MM.1S (cell line): Measurements from ENCODE around the gene APOO.

Source experiments
- DNase-seq: peaks from one replicate; pipeline ENCODE4 v3.0.0-alpha.2; 2015
- H2AFZ ChIP-seq: fragments of 300-600 bp; sonication (generic); 2 replicates; pipeline ENCODE4 v1.6.0; 2016; ENCODE audit warnings: antibody characterized with exemption, low read length
- H3F3A ChIP-seq: fragments of 300-600 bp; sonication (generic); 2 replicates; pipeline ENCODE4 v1.6.1; 2016; ENCODE audit warnings: mild to moderate bottlenecking, antibody characterized with exemption, low read length, moderate library complexity, mixed read lengths; ENCODE audit not compliant: insufficient read depth
- H3K27ac ChIP-seq: fragments of 300-600 bp; sonication (generic); 2 replicates; pipeline ENCODE4 v1.5.1; 2016; ENCODE audit warnings: mild to moderate bottlenecking, low read length
- H3K27me3 ChIP-seq: fragments of 300-600 bp; sonication (generic); replicated peaks from 2 replicates; pipeline ENCODE4 v1.6.0; 2016; ENCODE audit warnings: low read length; ENCODE audit not compliant: insufficient read depth
- H3K36me3 ChIP-seq: fragments of 300-600 bp; sonication (generic); replicated peaks from 2 replicates; pipeline ENCODE4 v1.6.1; 2016; ENCODE audit warnings: mild to moderate bottlenecking, low read length, mixed read lengths; ENCODE audit not compliant: insufficient read depth
- H3K4me1 ChIP-seq: fragments of 300-600 bp; sonication (generic); 2 replicates; pipeline ENCODE4 v1.6.1; 2016; ENCODE audit warnings: low read length, mixed read lengths
- H3K4me2 ChIP-seq: fragments of 300-600 bp; sonication (generic); 2 replicates; pipeline ENCODE4 v1.6.0; 2016; ENCODE audit warnings: low read depth, low read length
- H3K4me3 ChIP-seq: fragments of 300-600 bp; sonication (generic); 2 replicates; pipeline ENCODE4 v1.5.1; 2016; ENCODE audit warnings: low read length, mixed read lengths
- H3K79me2 ChIP-seq: fragments of 300-600 bp; sonication (generic); 2 replicates; pipeline ENCODE4 v1.6.1; 2016; ENCODE audit warnings: mixed run types, low read length, mixed read lengths
- H3K9ac ChIP-seq: fragments of 300-600 bp; sonication (generic); 2 replicates; pipeline ENCODE4 v1.6.1; 2016; ENCODE audit warnings: low read length, mixed read lengths
- H3K9me2 ChIP-seq: fragments of 300-600 bp; sonication (generic); replicated peaks from 2 replicates; pipeline ENCODE4 v1.6.1; 2016; ENCODE audit warnings: mild to moderate bottlenecking, low read length, mixed read lengths; ENCODE audit not compliant: insufficient read depth
- H3K9me3 ChIP-seq: fragments of 300-600 bp; sonication (generic); replicated peaks from 2 replicates; pipeline ENCODE4 v1.6.1; 2016; ENCODE audit warnings: mild to moderate bottlenecking, low read length, mixed read lengths; ENCODE audit not compliant: insufficient read depth
- H4K20me1 ChIP-seq: fragments of 300-600 bp; sonication (generic); 2 replicates; pipeline ENCODE4 v1.6.1; 2016; ENCODE audit warnings: mild to moderate bottlenecking, low read length, moderate library complexity, mixed read lengths; ENCODE audit not compliant: insufficient read depth
- EZH2 ChIP-seq: fragments of 300-600 bp; sonication (generic); optimal IDR thresholded peaks from 2 replicates; pipeline ENCODE3; 2017; ENCODE audit warnings: low read depth, mild to moderate bottlenecking, antibody characterized with exemption, low read length, mixed read lengths
- EZH2phosphoT487 ChIP-seq: fragments of 300-600 bp; sonication (generic); IDR thresholded peaks from 2 replicates; pipeline ENCODE4 v1.6.1; 2018; ENCODE audit warnings: antibody characterized with exemption, low read length
- TF ChIP-seq, protein P1 (sequence below): fragments of 300-600 bp; sonication (generic); IDR thresholded peaks from 2 replicates; pipeline ENCODE4 v1.5.1; 2016; ENCODE audit warnings: antibody characterized with exemption, low read length, mixed read lengths

The APOO gene

DNA sequence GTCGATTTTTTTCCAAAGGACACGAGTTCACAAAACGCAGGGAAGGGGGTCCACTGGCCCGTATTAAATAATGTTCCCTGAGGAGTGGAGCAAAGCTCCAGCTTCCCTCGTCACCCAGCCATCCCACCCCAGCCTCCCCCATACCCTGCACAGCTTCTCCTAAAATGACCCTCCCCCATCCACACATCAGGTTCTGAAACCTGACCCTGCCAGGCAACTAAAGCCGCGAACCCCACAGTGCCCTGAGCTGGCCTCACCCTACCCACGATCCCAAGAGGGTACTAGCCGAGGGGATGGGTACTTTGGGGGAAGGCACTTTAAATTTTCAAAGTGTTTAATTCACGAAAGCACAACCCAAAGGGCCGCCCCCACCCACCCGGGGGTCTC, 634 bp downstream of the APOO start:
- H3K79me2 ChIP-seq, result peaks cover 12% of the 10 kb centered on the region
- H3K9ac ChIP-seq, result peak overlapping the region; percentile 94
- no peaks in the 10 kb centered on the region for H4K20me1 ChIP-seq
- peak overlapping the region; percentile 95 for H3K27ac ChIP-seq
- H3K4me3 ChIP-seq, result peak overlapping the region; percentile 72
- TF ChIP-seq EZH2phosphoT487, result no peak
- TF ChIP-seq, protein P1, sequence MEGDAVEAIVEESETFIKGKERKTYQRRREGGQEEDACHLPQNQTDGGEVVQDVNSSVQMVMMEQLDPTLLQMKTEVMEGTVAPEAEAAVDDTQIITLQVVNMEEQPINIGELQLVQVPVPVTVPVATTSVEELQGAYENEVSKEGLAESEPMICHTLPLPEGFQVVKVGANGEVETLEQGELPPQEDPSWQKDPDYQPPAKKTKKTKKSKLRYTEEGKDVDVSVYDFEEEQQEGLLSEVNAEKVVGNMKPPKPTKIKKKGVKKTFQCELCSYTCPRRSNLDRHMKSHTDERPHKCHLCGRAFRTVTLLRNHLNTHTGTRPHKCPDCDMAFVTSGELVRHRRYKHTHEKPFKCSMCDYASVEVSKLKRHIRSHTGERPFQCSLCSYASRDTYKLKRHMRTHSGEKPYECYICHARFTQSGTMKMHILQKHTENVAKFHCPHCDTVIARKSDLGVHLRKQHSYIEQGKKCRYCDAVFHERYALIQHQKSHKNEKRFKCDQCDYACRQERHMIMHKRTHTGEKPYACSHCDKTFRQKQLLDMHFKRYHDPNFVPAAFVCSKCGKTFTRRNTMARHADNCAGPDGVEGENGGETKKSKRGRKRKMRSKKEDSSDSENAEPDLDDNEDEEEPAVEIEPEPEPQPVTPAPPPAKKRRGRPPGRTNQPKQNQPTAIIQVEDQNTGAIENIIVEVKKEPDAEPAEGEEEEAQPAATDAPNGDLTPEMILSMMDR, result no peak
- no peak for TF ChIP-seq EZH2
- 0 out of 2 replicates have a peak overlapping the region, but pooled peaks have one; percentile 58 for H2AFZ ChIP-seq
- no peaks in the 10 kb centered on the region for H3K36me3 ChIP-seq
- no peaks in the 10 kb centered on the region for H3K9me2 ChIP-seq
- 0 out of 2 replicates have a peak, but pooled peaks cover 3% of the 10 kb centered on the region for H3F3A ChIP-seq
- peak; percentile 33 for DNase-seq
- peak overlapping the region; percentile 51; the same call in 1 of the 2 replicates for H3K4me2 ChIP-seq
- H3K4me1 ChIP-seq, result peaks cover 12% of the 10 kb centered on the region
- H3K9me3 ChIP-seq, result no peaks in the 10 kb centered on the region
- no peaks in the 10 kb centered on the region for H3K27me3 ChIP-seq

DNA sequence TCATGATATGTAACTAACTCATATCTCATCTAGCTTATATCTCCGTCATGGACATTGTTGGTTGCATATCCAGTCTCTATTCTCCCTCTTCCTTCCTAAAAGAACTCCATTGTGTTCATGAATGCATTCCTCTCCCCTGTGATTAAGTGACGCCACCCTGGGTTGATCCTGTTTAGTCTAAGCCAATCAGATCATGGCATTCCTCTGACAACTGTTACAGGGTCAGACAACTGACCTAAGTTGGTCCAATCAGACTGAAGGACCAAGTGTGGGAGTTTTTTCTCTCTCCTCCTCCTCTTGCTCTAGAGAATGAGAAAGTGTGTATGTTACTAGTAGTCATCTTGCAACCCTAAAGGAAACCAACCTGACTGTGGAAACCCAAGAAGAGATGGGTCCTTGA, 3.6 kb downstream of the APOO start:
- Histone ChIP-seq H3K27ac (no peak overlapping the region), H3K79me2 (peaks cover 27% of the 10 kb centered on the region), H4K20me1 (no peaks in the 10 kb centered on the region), H3K9me3 (no peaks in the 10 kb centered on the region), H3K36me3 (no peaks in the 10 kb centered on the region), H3K4me3 (no peak overlapping the region), H3K4me2 (no peak overlapping the region), H3K9me2 (no peaks in the 10 kb centered on the region), H3F3A (0 out of 2 replicates have a peak, but pooled peaks cover 3% of the 10 kb centered on the region), H3K9ac (no peak overlapping the region), H2AFZ (no peak overlapping the region), H3K4me1 (peaks cover 20% of the 10 kb centered on the region), H3K27me3 (no peaks in the 10 kb centered on the region)
- TF ChIP-seq EZH2phosphoT487 (no peak), EZH2 (no peak)
- TF ChIP-seq, protein P1, result no peak
- DNase-seq, result no peak

DNA sequence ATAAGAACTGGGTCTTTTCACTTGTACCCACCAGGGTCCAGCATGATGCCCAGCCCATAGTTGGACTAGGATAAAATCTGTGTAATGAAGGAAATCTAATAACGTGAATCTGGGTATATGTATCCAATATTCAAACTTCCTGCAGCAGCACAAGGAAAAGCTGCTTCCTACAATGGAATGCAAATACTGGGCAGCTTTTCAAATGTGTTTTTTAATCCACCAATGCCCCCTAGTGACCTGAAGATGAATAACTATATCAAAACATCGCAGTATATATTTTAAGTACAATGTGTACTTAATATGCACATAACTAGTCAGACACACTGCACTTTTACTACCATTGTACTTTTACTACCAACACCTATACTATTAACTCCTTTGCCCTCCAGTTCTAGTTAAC, 5.3 kb downstream of the APOO start:
- no peaks in the 10 kb centered on the region for H3K9me3 ChIP-seq
- H3K4me3 ChIP-seq, result no peak overlapping the region
- no peaks in the 10 kb centered on the region for H3K27me3 ChIP-seq
- H3K36me3 ChIP-seq, result no peaks in the 10 kb centered on the region
- H2AFZ ChIP-seq, result no peak overlapping the region
- H3K79me2 ChIP-seq, result peaks cover 30% of the 10 kb centered on the region
- TF ChIP-seq EZH2phosphoT487, result no peak
- TF ChIP-seq EZH2, result no peak
- TF ChIP-seq, protein P1, result peak; percentile 44
- DNase-seq, result peak; percentile 14
- no peaks in the 10 kb centered on the region for H3K9me2 ChIP-seq
- peaks cover 17% of the 10 kb centered on the region; the same call in 1 of the 2 replicates for H3K4me1 ChIP-seq
- no peaks in the 10 kb centered on the region for H3F3A ChIP-seq
- H4K20me1 ChIP-seq, result no peaks in the 10 kb centered on the region
- H3K9ac ChIP-seq, result no peak overlapping the region
- H3K27ac ChIP-seq, result no peak overlapping the region
- H3K4me2 ChIP-seq, result no peak overlapping the region
